Measurements from ENCODE around the gene RPS6KA2.

Gene RPS6KA2

GRCh38 chr6:166496460-166496859 lies 130.6 kb downstream of the RPS6KA2 start:
- TF ChIP-seq, protein P1, sequence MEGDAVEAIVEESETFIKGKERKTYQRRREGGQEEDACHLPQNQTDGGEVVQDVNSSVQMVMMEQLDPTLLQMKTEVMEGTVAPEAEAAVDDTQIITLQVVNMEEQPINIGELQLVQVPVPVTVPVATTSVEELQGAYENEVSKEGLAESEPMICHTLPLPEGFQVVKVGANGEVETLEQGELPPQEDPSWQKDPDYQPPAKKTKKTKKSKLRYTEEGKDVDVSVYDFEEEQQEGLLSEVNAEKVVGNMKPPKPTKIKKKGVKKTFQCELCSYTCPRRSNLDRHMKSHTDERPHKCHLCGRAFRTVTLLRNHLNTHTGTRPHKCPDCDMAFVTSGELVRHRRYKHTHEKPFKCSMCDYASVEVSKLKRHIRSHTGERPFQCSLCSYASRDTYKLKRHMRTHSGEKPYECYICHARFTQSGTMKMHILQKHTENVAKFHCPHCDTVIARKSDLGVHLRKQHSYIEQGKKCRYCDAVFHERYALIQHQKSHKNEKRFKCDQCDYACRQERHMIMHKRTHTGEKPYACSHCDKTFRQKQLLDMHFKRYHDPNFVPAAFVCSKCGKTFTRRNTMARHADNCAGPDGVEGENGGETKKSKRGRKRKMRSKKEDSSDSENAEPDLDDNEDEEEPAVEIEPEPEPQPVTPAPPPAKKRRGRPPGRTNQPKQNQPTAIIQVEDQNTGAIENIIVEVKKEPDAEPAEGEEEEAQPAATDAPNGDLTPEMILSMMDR (IDR thresholded peaks at IDR 0.05), result no peak

GRCh38 chr6:166495487-166496314 lies 131.3 kb downstream of the RPS6KA2 start:
- TF ChIP-seq, protein P1 (IDR thresholded peaks at IDR 0.05), result no peak

DNA sequence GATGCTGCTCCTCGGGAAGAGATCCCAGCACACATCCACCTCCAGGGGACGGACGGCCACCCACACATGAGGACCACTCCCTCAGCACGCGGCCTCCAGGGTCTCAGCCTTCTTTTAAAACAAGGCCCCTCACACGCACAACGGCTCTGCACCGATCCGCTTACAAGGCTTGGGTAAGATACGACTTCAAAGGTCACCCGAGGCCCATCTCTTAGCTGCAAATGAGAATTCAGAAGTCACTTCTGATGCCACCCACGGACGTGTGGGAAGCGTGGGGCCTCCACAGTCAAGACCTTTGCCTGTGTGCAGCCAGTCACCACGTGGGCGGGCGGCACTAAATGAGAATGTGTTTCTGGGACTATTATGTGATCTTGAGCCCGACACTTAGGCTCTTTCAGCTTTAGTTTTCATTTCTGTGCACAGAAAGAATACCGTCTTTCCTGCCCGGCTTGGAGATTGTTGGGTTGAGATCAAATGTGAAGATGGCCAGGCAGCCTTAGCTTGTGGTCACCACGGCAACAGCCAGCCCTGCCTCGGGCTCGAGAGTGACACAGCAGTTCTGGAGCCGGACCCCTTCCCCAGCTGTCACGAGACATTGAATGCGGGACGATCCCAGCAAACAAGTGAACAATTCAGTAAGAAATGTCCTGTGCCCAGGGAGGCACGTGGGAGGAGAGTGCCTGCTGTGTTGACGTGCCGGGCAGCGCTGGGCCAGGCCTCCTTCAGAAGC lies 132.1 kb downstream of the RPS6KA2 start:
- TF ChIP-seq, protein P1 (IDR thresholded peaks at IDR 0.05), result no peak

DNA sequence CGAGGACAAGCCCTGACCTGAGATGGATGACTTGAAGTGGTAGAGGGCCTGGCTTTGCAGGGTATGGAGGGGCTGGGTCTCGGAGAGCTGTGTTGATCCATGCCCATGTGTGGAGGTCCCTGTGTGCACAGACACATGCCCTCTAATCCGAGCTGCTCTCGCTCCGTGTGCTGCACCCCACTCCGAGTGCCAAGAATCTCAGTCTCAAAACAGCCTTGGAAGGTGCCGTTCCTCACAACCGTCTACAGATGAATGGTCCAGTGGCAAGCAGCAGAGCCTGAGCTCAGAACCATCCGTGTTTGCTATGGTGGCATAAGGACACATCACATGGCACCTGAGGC lies 133.0 kb downstream of the RPS6KA2 start:
- TF ChIP-seq, protein P1 (IDR thresholded peaks at IDR 0.05), result no peak

DNA sequence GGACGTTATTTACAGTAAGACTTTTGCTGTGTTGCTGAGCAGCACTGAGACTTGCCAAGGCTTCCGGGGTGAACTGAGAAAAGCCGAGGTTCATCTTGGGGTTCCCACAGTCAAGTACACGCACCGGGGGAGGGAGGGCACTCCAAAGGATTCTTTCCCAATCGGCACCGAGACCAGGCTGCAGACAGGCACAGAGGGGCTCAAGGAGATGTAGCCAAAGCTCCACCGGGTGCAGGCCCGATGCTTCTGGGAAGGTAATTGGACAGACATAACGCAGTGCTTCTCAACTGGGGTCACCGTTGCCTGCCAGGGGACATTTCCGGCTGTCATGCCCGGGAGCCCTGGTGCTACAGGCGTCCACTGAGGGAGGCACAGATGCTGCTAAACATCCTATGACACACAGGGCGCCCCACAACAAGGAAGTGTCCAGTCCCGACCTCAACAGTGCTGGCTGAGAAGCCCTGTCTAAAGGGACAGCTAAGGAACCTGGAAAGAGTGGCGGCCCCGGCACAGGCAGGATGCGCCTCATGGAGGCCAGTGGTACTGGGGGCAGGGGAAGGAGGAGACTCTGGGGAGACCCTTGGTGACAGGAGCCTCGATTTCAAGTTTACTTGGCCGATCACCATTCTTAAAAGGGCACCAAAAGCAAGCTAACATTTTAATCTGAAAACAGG lies 133.5 kb downstream of the RPS6KA2 start:
- TF ChIP-seq, protein P1 (IDR thresholded peaks at IDR 0.05), result no peak

GRCh38 chr6:166492092-166492741 lies 134.8 kb downstream of the RPS6KA2 start:
- TF ChIP-seq, protein P1 (IDR thresholded peaks at IDR 0.05), result no peak

Data from LNCAP (cell line).